Measurements from ENCODE around the gene HOXA7. TPM values are rescaled to one million over a fixed set of nuclear protein-coding genes. Genes with fewer than 3 reads are reported as not detected.

The HOXA7 gene
- total and polyA plus RNA-seq, 2 of the 8 experiments (the other 6 are each of a cell fraction or from before 2014, with no cell fraction given), result 0.03 TPM; not detected in 1

DNA sequence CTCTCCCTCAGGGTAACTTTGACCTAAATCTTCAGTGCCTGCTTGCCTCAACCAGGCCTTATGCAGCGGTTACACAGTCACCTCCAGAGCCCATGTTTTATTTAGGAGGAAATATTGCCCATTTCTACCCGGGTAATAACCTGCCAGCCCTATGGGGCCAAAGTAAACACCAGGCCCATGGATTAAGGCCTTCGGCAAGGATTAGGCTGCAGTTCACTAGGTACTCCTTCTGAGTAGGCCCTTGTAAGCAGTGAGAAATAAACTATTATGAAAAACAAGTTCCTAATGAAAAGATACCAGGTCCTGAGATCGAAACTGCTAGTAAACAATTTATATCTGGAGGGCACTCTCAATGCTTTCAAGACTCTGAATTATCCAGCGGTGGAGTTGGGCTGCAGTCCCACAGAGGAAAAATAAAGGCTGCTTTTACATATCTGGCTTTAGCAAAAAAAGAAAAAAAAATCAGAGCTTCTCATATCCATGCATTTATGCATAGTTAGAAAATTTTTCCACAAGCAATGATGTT is 21.4 kb upstream of the HOXA7 start:
- no peak overlapping the region for H2AFZ ChIP-seq (ENCODE audit: low read length)
- H3K4ac ChIP-seq (replicated peaks; ENCODE audit: insufficient read length, low read depth, low read length), result no peak overlapping the region
- DNase-seq (ENCODE audit: low read depth in 1 of 2, low spot score in 2 of 2) (no peak), FAIRE-seq (no peak)
- no peak overlapping the region for H3K56ac ChIP-seq (replicated peaks; ENCODE audit: insufficient read length, low read depth, low read length)
- no peak overlapping the region for H4K8ac ChIP-seq (ENCODE audit: extremely low read depth, insufficient read depth, low read length)
- no peak overlapping the region for H2AK5ac ChIP-seq (ENCODE audit: low read depth, low read length)
- H3K23me2 ChIP-seq (ENCODE audit: low read depth, low read length), result no peaks in the 10 kb centered on the region; the same call in 1 of the 2 replicates
- H4K5ac ChIP-seq (ENCODE audit: insufficient read length, low read depth, low read length), result no peak overlapping the region
- CTCF ChIA-PET (ENCODE audit: partially characterized antibody), result interaction anchor here (0.6 to 2.4 kb wide), 10 partner anchors 9 to 194 kb away, joined by 3 to 8 read pairs (median 4); no protein-coding TSS in a partner anchor
- H4K91ac ChIP-seq (replicated peaks; ENCODE audit: insufficient read length, low read length), result no peak overlapping the region
- no peak overlapping the region for H2BK20ac ChIP-seq (ENCODE audit: low read length)
- peaks cover 39 to 56% of the 10 kb centered on the region in 2 experiments for H4K20me1 ChIP-seq (replicated peaks in 1 of 2; ENCODE audit: control insufficient read depth in 1 of 2, insufficient read depth in 2 of 2, low read length in 2 of 2)
- H2BK5ac ChIP-seq (ENCODE audit: low read depth, low read length), result no peak overlapping the region
- H3K9me3 ChIP-seq (ENCODE audit: insufficient read depth in 2 of 2, low read depth in 1 of 2, low read length in 1 of 2), result no peaks in the 10 kb centered on the region; a peak in 1 of 4 replicates
- no peak overlapping the region for H3K27ac ChIP-seq (ENCODE audit: low read depth, low read length)
- H3K14ac ChIP-seq (ENCODE audit: insufficient read length), result no peak overlapping the region
- H3K4me3 ChIP-seq (ENCODE audit: extremely low read depth in 1 of 4, insufficient read depth in 2 of 4, low read depth in 3 of 4, low read length in 4 of 4), result no peak overlapping the region
- POLR2A ChIA-PET (ENCODE audit: partially characterized antibody), result no interaction called here
- H2BK12ac ChIP-seq (ENCODE audit: low read depth, low read length), result no peak overlapping the region
- H3K9ac ChIP-seq (replicated peaks in 1 of 4; ENCODE audit: extremely low read depth in 1 of 4, low read depth in 3 of 4, low read length in 3 of 4), result no peak overlapping the region
- H2BK15ac ChIP-seq (ENCODE audit: low read length), result no peak overlapping the region
- 45% methylated on average over 5 of the region's 5 CpGs; no CpG with 5 or more reads in 1 of the 2 experiments for WGBS, 2 experiments (ENCODE audit: extremely low coverage in 1 of 2, insufficient coverage in 1 of 2, insufficient read length in 1 of 2, insufficient replicate concordance in 2 of 2, low coverage in 1 of 2, low lambda C conversion rate in 2 of 2, missing lambda C conversion rate in 1 of 2)
- no peak overlapping the region for H3K4me2 ChIP-seq (ENCODE audit: insufficient read depth in 1 of 2, low read depth in 2 of 2, low read length in 2 of 2)
- peaks cover 99 to 100% (median 100%) of the 10 kb centered on the region in 4 experiments for H3K27me3 ChIP-seq (replicated peaks in 1 of 4; ENCODE audit: control insufficient read depth in 3 of 4, extremely low read depth in 1 of 4, insufficient read depth in 3 of 4, low read length in 3 of 4)
- H3K23ac ChIP-seq (ENCODE audit: insufficient read length), result no peak overlapping the region
- peaks cover 4 to 9% (median 5%) of the 10 kb centered on the region in 4 experiments; a peak in 5 of 7 replicates for H3K4me1 ChIP-seq (replicated peaks in 1 of 4; ENCODE audit: control insufficient read depth in 3 of 4, insufficient read depth in 4 of 4, low read length in 3 of 4)
- no peak overlapping the region for H2BK120ac ChIP-seq (replicated peaks; ENCODE audit: low read depth, low read length)
- H3K79me1 ChIP-seq (ENCODE audit: low read depth, low read length), result no peaks in the 10 kb centered on the region
- H3K18ac ChIP-seq (ENCODE audit: extremely low read depth, low read length), result no peak overlapping the region
- peaks cover 0 to 14% (median 0%) of the 10 kb centered on the region in 4 experiments; a peak in 1 of 8 replicates for H3K36me3 ChIP-seq (ENCODE audit: control insufficient read depth in 2 of 4, insufficient read depth in 4 of 4, low read length in 3 of 4)
- H3K79me2 ChIP-seq (ENCODE audit: control insufficient read depth in 1 of 2, insufficient read depth in 2 of 2, low read length in 2 of 2), result no peaks in the 10 kb centered on the region
- TF ChIP-seq RAD21 (IDR thresholded peaks at IDR 0.05 in 1 of 2, conservative IDR thresholded peaks at IDR 0.05 in 1 of 2; ENCODE audit: low read depth in 2 of 2, low read length in 2 of 2), result no peak
- TF ChIP-seq CHD2 (IDR thresholded peaks at IDR 0.05; ENCODE audit: low read length), result no peak
- TF ChIP-seq, protein P1, sequence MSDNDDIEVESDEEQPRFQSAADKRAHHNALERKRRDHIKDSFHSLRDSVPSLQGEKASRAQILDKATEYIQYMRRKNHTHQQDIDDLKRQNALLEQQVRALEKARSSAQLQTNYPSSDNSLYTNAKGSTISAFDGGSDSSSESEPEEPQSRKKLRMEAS (IDR thresholded peaks at IDR 0.05), result no peak
- TF ChIP-seq RFX5 (IDR thresholded peaks at IDR 0.05; ENCODE audit: borderline replicate concordance, low read depth, low read length), result no peak
- TF ChIP-seq, protein P2, sequence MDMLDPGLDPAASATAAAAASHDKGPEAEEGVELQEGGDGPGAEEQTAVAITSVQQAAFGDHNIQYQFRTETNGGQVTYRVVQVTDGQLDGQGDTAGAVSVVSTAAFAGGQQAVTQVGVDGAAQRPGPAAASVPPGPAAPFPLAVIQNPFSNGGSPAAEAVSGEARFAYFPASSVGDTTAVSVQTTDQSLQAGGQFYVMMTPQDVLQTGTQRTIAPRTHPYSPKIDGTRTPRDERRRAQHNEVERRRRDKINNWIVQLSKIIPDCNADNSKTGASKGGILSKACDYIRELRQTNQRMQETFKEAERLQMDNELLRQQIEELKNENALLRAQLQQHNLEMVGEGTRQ (IDR thresholded peaks at IDR 0.05; ENCODE audit: low read length), result no peak
- TF ChIP-seq JUN (IDR thresholded peaks at IDR 0.05; ENCODE audit: low read depth, low read length), result no peak
- no peak for TF ChIP-seq TAF7 (optimal IDR thresholded peaks at IDR 0.05; ENCODE audit: borderline replicate concordance, low read depth, low read length)
- no peak for TF ChIP-seq PHF8 (conservative IDR thresholded peaks at IDR 0.05; ENCODE audit: low read depth, low read length)
- no peak for TF ChIP-seq CHD1 (IDR thresholded peaks at IDR 0.05; ENCODE audit: low read depth, low read length)
- no peak for TF ChIP-seq CBX5 (IDR thresholded peaks at IDR 0.05; ENCODE audit: low read depth, low read length)
- no peak for TF ChIP-seq TAF1 (IDR thresholded peaks at IDR 0.05; ENCODE audit: low read depth, low read length)
- TF ChIP-seq SUZ12 (IDR thresholded peaks at IDR 0.05; ENCODE audit: low read length), result peak; percentile 84

All from H1 (cell line).